Mesothelial cell of epicardium (in vitro differentiated cells): Measurements from ENCODE around the gene ARL15. TPM values are rescaled to one million over a fixed set of nuclear protein-coding genes. Genes with fewer than 3 reads are reported as not detected.
A peak's percentile ranks its signal among the peaks of the same experiment; 100 is the strongest.

Experiments used
- DNase-seq, 2 experiments: peaks; one replicate each; pipeline ENCODE4 v3.0.0; 2021; ENCODE audit warnings: low spot score in 2 of 2; ENCODE audit not compliant: unreplicated experiment in 2 of 2
- H3K27ac Mint-ChIP-seq: 2 replicates; pipeline ENCODE4 v1.8.0; 2021; ENCODE audit warnings: mixed read lengths
- H3K27me3 Mint-ChIP-seq: 2 replicates; pipeline ENCODE4 v1.8.0; 2021; ENCODE audit warnings: low read depth, mixed read lengths
- H3K36me3 Mint-ChIP-seq: 2 replicates; pipeline ENCODE4 v1.8.0; 2021; ENCODE audit warnings: mixed read lengths
- H3K4me1 Mint-ChIP-seq: 2 replicates; pipeline ENCODE4 v1.8.0; 2021; ENCODE audit warnings: mixed read lengths
- H3K4me3 Mint-ChIP-seq: 2 replicates; pipeline ENCODE4 v1.8.0; 2021; ENCODE audit warnings: mild to moderate bottlenecking, moderate library complexity, mixed read lengths
- H3K9me3 Mint-ChIP-seq: 2 replicates; pipeline ENCODE4 v1.8.0; 2021; ENCODE audit warnings: mixed read lengths
- CTCF ChIP-seq: fragments of 200-600 bp; sonication (generic); IDR thresholded peaks from one replicate; pipeline ENCODE4 v1.5.0; 2021; ENCODE audit warnings: antibody characterized with exemption; ENCODE audit not compliant: unreplicated experiment
- total RNA-seq: library from RNA; stranded (reverse); gene quantifications from 3 replicates; pipeline ENCODE4 v1.2.1, GENCODE V29; 2021

ARL15 gene
- total RNA-seq, 1 donor from 2014 or later: 24.8 TPM

GRCh38 chr5:54040804-54041203, 269.6 kb downstream of the ARL15 start:
- no peak overlapping the region for H3K27ac Mint-ChIP-seq
- H3K36me3 Mint-ChIP-seq: no peaks in the 10 kb centered on the region
- H3K9me3 Mint-ChIP-seq: no peaks in the 10 kb centered on the region
- no peaks in the 10 kb centered on the region for H3K27me3 Mint-ChIP-seq
- H3K4me1 Mint-ChIP-seq: peaks cover 6% of the 10 kb centered on the region
- DNase-seq: no peak
- no peak for TF ChIP-seq CTCF
- H3K4me3 Mint-ChIP-seq: no peak overlapping the region

GRCh38 chr5:54040018-54040417, 270.4 kb downstream of the ARL15 start:
- H3K27ac Mint-ChIP-seq: peak overlapping the region; percentile 4
- peaks cover 6% of the 10 kb centered on the region for H3K4me1 Mint-ChIP-seq
- no peak for TF ChIP-seq CTCF
- H3K4me3 Mint-ChIP-seq: no peak overlapping the region
- no peaks in the 10 kb centered on the region for H3K27me3 Mint-ChIP-seq
- DNase-seq: no peak
- no peaks in the 10 kb centered on the region for H3K9me3 Mint-ChIP-seq
- no peaks in the 10 kb centered on the region for H3K36me3 Mint-ChIP-seq

- Mint-ChIP-seq H3K4me3 (no peak overlapping the region), H3K4me1 (peaks cover 6% of the 10 kb centered on the region), H3K36me3 (no peaks in the 10 kb centered on the region), H3K27me3 (no peaks in the 10 kb centered on the region), H3K27ac (no peak overlapping the region), H3K9me3 (no peaks in the 10 kb centered on the region)
- no peak for TF ChIP-seq CTCF
- no peak for DNase-seq
Observed at GRCh38 chr5:54037205-54037604, 273.2 kb downstream of the ARL15 start.

GRCh38 chr5:54030981-54031380, 279.4 kb downstream of the ARL15 start:
- no peak for TF ChIP-seq CTCF
- Mint-ChIP-seq H3K4me1 (no peaks in the 10 kb centered on the region), H3K36me3 (no peaks in the 10 kb centered on the region), H3K27me3 (no peaks in the 10 kb centered on the region), H3K4me3 (no peak overlapping the region), H3K27ac (no peak overlapping the region), H3K9me3 (no peaks in the 10 kb centered on the region)
- no peak for DNase-seq

- H3K4me3 Mint-ChIP-seq: no peak overlapping the region
- no peaks in the 10 kb centered on the region for H3K27me3 Mint-ChIP-seq
- H3K4me1 Mint-ChIP-seq: peaks cover 6% of the 10 kb centered on the region
- H3K36me3 Mint-ChIP-seq: peaks cover 3% of the 10 kb centered on the region
- no peak overlapping the region for H3K27ac Mint-ChIP-seq
- no peak for TF ChIP-seq CTCF
- peaks cover 3% of the 10 kb centered on the region for H3K9me3 Mint-ChIP-seq
- no peak for DNase-seq
Observed at GRCh38 chr5:54024466-54024865, 285.9 kb downstream of the ARL15 start.

- TF ChIP-seq CTCF: no peak
- Mint-ChIP-seq H3K9me3 (peaks cover 3% of the 10 kb centered on the region), H3K4me1 (peaks cover 6% of the 10 kb centered on the region), H3K27me3 (no peaks in the 10 kb centered on the region), H3K36me3 (peaks cover 3% of the 10 kb centered on the region), H3K27ac (no peak overlapping the region), H3K4me3 (no peak overlapping the region)
- DNase-seq: no peak
Observed at GRCh38 chr5:54022223-54022622, 288.1 kb downstream of the ARL15 start.
